GM12878 (cell line): ENCODE measurements around the gene NECAB2. TPM values are rescaled to one million over a fixed set of nuclear protein-coding genes. Genes with fewer than 3 reads are reported as not detected.

Source experiments
- ATAC-seq: fragments of 200-7000 bp; cut with Tn5 transposase; 3 replicates; pipeline ENCODE4 v1.9.1; 2020; ENCODE audit warnings: mild to moderate bottlenecking, moderate library complexity
- BruUV-seq: library from RNA; stranded (reverse); fragments of 400-500 nt; replicated peaks from 2 replicates; lab custom pipeline; 2021; lab: Mats Ljungman, UMichigan
- CTCF ChIA-PET: fragments of 300-600 bp; sonication (Branson Sonifier 250); formaldehyde crosslinking; extraction: SDS; loops from one replicate; lab custom pipeline; 2021; ENCODE audit warnings: inconsistent platforms; lab: Yijun Ruan, JAX
- POLR2A ChIA-PET: fragments of 350-600 bp; formaldehyde crosslinking; extraction: SDS; loops from one replicate; lab custom pipeline; 2021; ENCODE audit warnings: inconsistent platforms; lab: Charles Lee
- RAD21 ChIA-PET: fragments of 300-600 bp; sonication (Branson Sonifier 250); formaldehyde crosslinking; loops from one replicate; lab custom pipeline; 2023; ENCODE audit warnings: antibody characterized with exemption; ENCODE audit not compliant: unreplicated experiment; lab: Charles Lee
- SMC1A ChIA-PET: fragments of 300-600 bp; sonication (Branson Sonifier 250); formaldehyde crosslinking; loops from one replicate; lab custom pipeline; 2023; ENCODE audit not compliant: unreplicated experiment, uncharacterized antibody; lab: Charles Lee
- DNase-seq: peaks from one replicate; pipeline ENCODE4 v3.0.0-alpha.2; 2011; ENCODE audit warnings: low read depth, low spot score
- FAIRE-seq: peaks from 3 replicates; lab custom pipeline; 2011; peaks lifted over from hg19 to GRCh38; lab: Jason Lieb, UNC
- H2AFZ ChIP-seq: 2 replicates; pipeline ENCODE4 v1.6.0; 2011; ENCODE audit warnings: low read depth, low read length, control low read depth; ENCODE audit not compliant: control insufficient read depth
- H3K27ac ChIP-seq: 2 replicates; pipeline ENCODE4 v1.5.1; 2011; ENCODE audit warnings: control low read depth; ENCODE audit not compliant: control insufficient read depth, insufficient read depth
- H3K27me3 ChIP-seq, 2 experiments: replicated peaks in 1 of 2; 2 replicates each; pipeline versions ENCODE4 v1.6.0 to v1.6.1; 2011; ENCODE audit warnings: low read length in 1 of 2; ENCODE audit not compliant: control insufficient read depth in 2 of 2, insufficient read depth in 2 of 2
- H3K36me3 ChIP-seq, 2 experiments: 2 replicates each; pipeline ENCODE4 v1.5.1; 2011; ENCODE audit warnings: low read length in 1 of 2; ENCODE audit not compliant: control insufficient read depth in 2 of 2, insufficient read depth in 2 of 2
- H3K4me1 ChIP-seq: 2 replicates; pipeline ENCODE4 v1.6.1; 2011; ENCODE audit warnings: mild to moderate bottlenecking, low read length, moderate library complexity, mixed read lengths; ENCODE audit not compliant: control insufficient read depth, insufficient read depth
- H3K4me2 ChIP-seq: 2 replicates; pipeline ENCODE4 v1.6.0; 2011; ENCODE audit warnings: control low read depth; ENCODE audit not compliant: control insufficient read depth, insufficient read depth
- H3K4me3 ChIP-seq: fragments of 200-600 bp; sonication (generic); 2 replicates; pipeline ENCODE4 v1.5.1; 2016
- H3K79me2 ChIP-seq: 2 replicates; pipeline ENCODE4 v1.6.0; 2011; ENCODE audit warnings: low read length; ENCODE audit not compliant: control insufficient read depth, insufficient read depth
- H3K9ac ChIP-seq: 2 replicates; pipeline ENCODE4 v1.8.0; 2011; ENCODE audit warnings: low read length, control low read depth, mixed read lengths; ENCODE audit not compliant: control insufficient read depth, insufficient read depth
- H3K9me3 ChIP-seq: replicated peaks from 3 replicates; pipeline ENCODE4 v1.5.1; 2011; ENCODE audit warnings: mild to moderate bottlenecking, low read length; ENCODE audit not compliant: control insufficient read depth, insufficient read depth
- H4K20me1 ChIP-seq: 2 replicates; pipeline ENCODE4 v1.6.0; 2011; ENCODE audit not compliant: control insufficient read depth, insufficient read depth
- ATF2 ChIP-seq: IDR thresholded peaks from 2 replicates; pipeline ENCODE4 v1.6.1; 2012; ENCODE audit warnings: low read length, inconsistent platforms
- CREM ChIP-seq: IDR thresholded peaks from 2 replicates; pipeline ENCODE4 v1.6.1; 2014; ENCODE audit warnings: antibody characterized with exemption, low read depth
- ETV6 ChIP-seq, 2 experiments: fragments of 450-650 bp in 1 of 2; IDR thresholded peaks in 1 of 2; conservative IDR thresholded peaks in 1 of 2; 2 replicates each; pipeline ENCODE4 v1.6.1; 2014; ENCODE audit warnings: antibody characterized with exemption in 1 of 2, borderline replicate concordance in 1 of 2, low read depth in 1 of 2, mild to moderate bottlenecking in 1 of 2, moderate library complexity in 1 of 2
- EZH2 ChIP-seq: IDR thresholded peaks from 2 replicates; pipeline ENCODE4 v1.6.1; 2012; ENCODE audit warnings: low read depth, mild to moderate bottlenecking, control low read depth, inconsistent platforms, low read length, borderline replicate concordance; ENCODE audit not compliant: control insufficient read depth
- GATAD2B ChIP-seq: fragments of 450-650 bp; conservative IDR thresholded peaks from 2 replicates; pipeline ENCODE4 v1.6.1; 2017; ENCODE audit warnings: low read depth, mild to moderate bottlenecking, moderate library complexity
- HCFC1 ChIP-seq: fragments of 150-350 bp; IDR thresholded peaks from 2 replicates; pipeline ENCODE4 v1.6.1; 2014; ENCODE audit warnings: low read length
- IKZF2 ChIP-seq, 2 experiments: fragments of 450-650 bp; IDR thresholded peaks; 2 replicates each; pipeline ENCODE4 v1.6.1; 2017; ENCODE audit warnings: mild to moderate bottlenecking in 2 of 2, moderate library complexity in 2 of 2
- NFXL1 ChIP-seq: fragments of 450-650 bp; IDR thresholded peaks from 2 replicates; pipeline ENCODE4 v1.6.1; 2017; ENCODE audit warnings: antibody characterized with exemption, mild to moderate bottlenecking, borderline replicate concordance
- NFYA ChIP-seq: IDR thresholded peaks from 2 replicates; pipeline ENCODE4 v1.6.1; 2011; ENCODE audit warnings: low read depth, mild to moderate bottlenecking, low read length, improper control_type of control experiment, borderline replicate concordance
- NR2C1 ChIP-seq: fragments of 450-650 bp; IDR thresholded peaks from 2 replicates; pipeline ENCODE4 v1.6.1; 2017; ENCODE audit warnings: antibody characterized with exemption, mild to moderate bottlenecking, moderate library complexity
- POLR2AphosphoS2 ChIP-seq: IDR thresholded peaks from 2 replicates; pipeline ENCODE4 v1.6.1; 2011; ENCODE audit warnings: low read depth, mild to moderate bottlenecking, low read length, improper control_type of control experiment, moderate library complexity
- RB1 ChIP-seq: fragments of 450-650 bp; formaldehyde crosslinking; IDR thresholded peaks from 2 replicates; pipeline ENCODE4 v1.6.1; 2017; ENCODE audit warnings: mild to moderate bottlenecking, borderline replicate concordance
- RBBP5 ChIP-seq: fragments of 200-600 bp; sonication (generic); conservative IDR thresholded peaks from 2 replicates; pipeline ENCODE4 v1.6.1; 2016
- SIN3A ChIP-seq: IDR thresholded peaks from 2 replicates; pipeline ENCODE4 v1.6.1; 2012; ENCODE audit warnings: low read depth, low read length, improper control_type of control experiment
- SMAD1 ChIP-seq: fragments of 450-650 bp; IDR thresholded peaks from 2 replicates; pipeline ENCODE4 v1.6.1; 2018; ENCODE audit warnings: mild to moderate bottlenecking, low read depth; ENCODE audit not compliant: partially characterized antibody
- SUZ12 ChIP-seq: fragments of 200-600 bp; sonication (generic); IDR thresholded peaks from one replicate; pipeline ENCODE4 v1.6.1; 2018; ENCODE audit warnings: antibody characterized with exemption, mild to moderate bottlenecking; ENCODE audit not compliant: unreplicated experiment
- TCF12 ChIP-seq: IDR thresholded peaks from 2 replicates; pipeline ENCODE4 v1.6.1; 2011; ENCODE audit warnings: low read depth, mild to moderate bottlenecking, low read length
- WGBS: methylation state at CpG from one replicate; pipeline ENCODE4 v1.1.6; 2016; ENCODE audit warnings: low lambda C conversion rate; ENCODE audit not compliant: insufficient replicate concordance, insufficient coverage; ENCODE audit errors: missing lambda C conversion rate; 5-methylcytosine and 5-hydroxymethylcytosine counted together
- in situ Hi-C: fragments of 300-500 bp; cut with MboI; formaldehyde crosslinking; loops from 9 replicates; pipeline ENCODE4 v1.14.3; 2018; ENCODE audit warnings: mixed read lengths
- intact Hi-C: fragments of 100-400 bp; cut with micrococcal nuclease; formaldehyde crosslinking; loops from one replicate; pipeline ENCODE4 v1.14.2; 2022; ENCODE audit not compliant: unreplicated experiment
- polyA plus RNA-seq, 11 experiments: library from polyadenylated mRNA; depleted of rRNA in 4 of 11; unstranded in 6 of 11; stranded (reverse) in 5 of 11; fragments of >200 nt; fragmentation: Nextera tagmentation in 4 of 11; fragmentation: Illumina TruSeq in 1 of 11; extraction: Ambion mirVana in 4 of 11; extraction: Trizol in 1 of 11; gene quantifications; 1 replicate in 1 of 11; 2 replicates in 10 of 11; pipeline versions ENCODE4 v1.2.1 to v1.2.3, GENCODE V29; 2011 to 2016; ENCODE audit warnings: inconsistent platforms in 2 of 11, missing spikeins in 2 of 11, low read depth in 1 of 11
- total RNA-seq, 4 experiments: library from RNA; depleted of rRNA in 3 of 4; stranded (reverse); fragments of >200 nt in 3 of 4; fragmentation: Illumina TruSeq in 1 of 4; extraction: Trizol in 1 of 4; gene quantifications; 2 replicates each; pipeline versions ENCODE4 v1.2.1 to v1.2.3, GENCODE V29; 2013 to 2021
- TF ChIP-seq, protein P1 (sequence below): fragments of 450-650 bp; formaldehyde crosslinking; IDR thresholded peaks from 2 replicates; pipeline ENCODE4 v1.5.0; 2022; ENCODE audit warnings: mild to moderate bottlenecking, missing genetic modification characterization

The NECAB2 gene
- total and polyA plus RNA-seq, 10 of the 15 experiments (the other 5 are each of a cell fraction or from before 2014, with no cell fraction given): not detected

GRCh38 chr16:83964684-83965443 is 3.2 kb upstream of the NECAB2 start (continued):
- TF ChIP-seq HCFC1: no peak
- TF ChIP-seq RBBP5: no peak
- no peak for TF ChIP-seq NFXL1
- TF ChIP-seq EZH2: no peak
- TF ChIP-seq TCF12: no peak
- TF ChIP-seq SUZ12: no peak

GRCh38 chr16:83965444-83966152 is 2.4 kb upstream of the NECAB2 start:
- no TSS peak for BruUV-seq
- DNase-seq (no peak), ATAC-seq (no peak), FAIRE-seq (no peak)
- H3K27me3 ChIP-seq: no peaks in the 10 kb centered on the region
- in situ Hi-C loops (no loop called here), intact Hi-C loops (no loop called here)
- RAD21 ChIA-PET: no interaction called here
- no peaks in the 10 kb centered on the region for H3K9me3 ChIP-seq
- no peak overlapping the region for H3K9ac ChIP-seq
- no peaks in the 10 kb centered on the region for H3K36me3 ChIP-seq
- H3K4me3 ChIP-seq: no peak overlapping the region
- no peaks in the 10 kb centered on the region for H4K20me1 ChIP-seq
- SMC1A ChIA-PET: no interaction called here
- 69% methylated on average over 30 of the region's 36 CpGs for WGBS
- no peak overlapping the region for H3K27ac ChIP-seq
- H3K4me2 ChIP-seq: no peak overlapping the region
- no peaks in the 10 kb centered on the region for H3K4me1 ChIP-seq
- CTCF ChIA-PET: no interaction called here
- POLR2A ChIA-PET: no interaction called here
- H3K79me2 ChIP-seq: no peaks in the 10 kb centered on the region
- H2AFZ ChIP-seq: no peak overlapping the region
- TF ChIP-seq ETV6 (conservative IDR thresholded peaks at IDR 0.05 in 1 of 2, IDR thresholded peaks at IDR 0.05 in 1 of 2; ENCODE audit: borderline replicate concordance in 1 of 2, low read depth in 1 of 2): no peak
- TF ChIP-seq, protein P1, sequence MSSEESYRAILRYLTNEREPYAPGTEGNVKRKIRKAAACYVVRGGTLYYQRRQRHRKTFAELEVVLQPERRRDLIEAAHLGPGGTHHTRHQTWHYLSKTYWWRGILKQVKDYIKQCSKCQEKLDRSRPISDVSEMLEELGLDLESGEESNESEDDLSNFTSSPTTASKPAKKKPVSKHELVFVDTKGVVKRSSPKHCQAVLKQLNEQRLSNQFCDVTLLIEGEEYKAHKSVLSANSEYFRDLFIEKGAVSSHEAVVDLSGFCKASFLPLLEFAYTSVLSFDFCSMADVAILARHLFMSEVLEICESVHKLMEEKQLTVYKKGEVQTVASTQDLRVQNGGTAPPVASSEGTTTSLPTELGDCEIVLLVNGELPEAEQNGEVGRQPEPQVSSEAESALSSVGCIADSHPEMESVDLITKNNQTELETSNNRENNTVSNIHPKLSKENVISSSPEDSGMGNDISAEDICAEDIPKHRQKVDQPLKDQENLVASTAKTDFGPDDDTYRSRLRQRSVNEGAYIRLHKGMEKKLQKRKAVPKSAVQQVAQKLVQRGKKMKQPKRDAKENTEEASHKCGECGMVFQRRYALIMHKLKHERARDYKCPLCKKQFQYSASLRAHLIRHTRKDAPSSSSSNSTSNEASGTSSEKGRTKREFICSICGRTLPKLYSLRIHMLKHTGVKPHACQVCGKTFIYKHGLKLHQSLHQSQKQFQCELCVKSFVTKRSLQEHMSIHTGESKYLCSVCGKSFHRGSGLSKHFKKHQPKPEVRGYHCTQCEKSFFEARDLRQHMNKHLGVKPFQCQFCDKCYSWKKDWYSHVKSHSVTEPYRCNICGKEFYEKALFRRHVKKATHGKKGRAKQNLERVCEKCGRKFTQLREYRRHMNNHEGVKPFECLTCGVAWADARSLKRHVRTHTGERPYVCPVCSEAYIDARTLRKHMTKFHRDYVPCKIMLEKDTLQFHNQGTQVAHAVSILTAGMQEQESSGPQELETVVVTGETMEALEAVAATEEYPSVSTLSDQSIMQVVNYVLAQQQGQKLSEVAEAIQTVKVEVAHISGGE: no peak
- no peak for TF ChIP-seq RB1
- no peak for TF ChIP-seq POLR2AphosphoS2
- no peak for TF ChIP-seq SIN3A
- no peak for TF ChIP-seq ATF2
- TF ChIP-seq CREM: no peak
- TF ChIP-seq IKZF2 (IDR thresholded peaks at IDR 0.05): no peak
- TF ChIP-seq GATAD2B: no peak
- no peak for TF ChIP-seq SMAD1
- no peak for TF ChIP-seq NFYA
- no peak for TF ChIP-seq NR2C1
